ENCODE data around the gene BTC.
"Not testable (repeated sequence)": the region's sequence is repeated elsewhere in the genome, so short reads cannot be mapped to it uniquely, and the experiment has no call there.

The BTC gene, protein sequence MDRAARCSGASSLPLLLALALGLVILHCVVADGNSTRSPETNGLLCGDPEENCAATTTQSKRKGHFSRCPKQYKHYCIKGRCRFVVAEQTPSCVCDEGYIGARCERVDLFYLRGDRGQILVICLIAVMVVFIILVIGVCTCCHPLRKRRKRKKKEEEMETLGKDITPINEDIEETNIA

GRCh38 chr4:74794382-74795010 lies at the start of gene BTC:
BTC (minus strand) TSS chr4:74794523; CDS start chr4:74794325, 198 bp downstream.
- peak; percentile 50 for DNase-seq

- DNase-seq: no peak
Measured at GRCh38 chr4:74840936-74841509, 46.7 kb upstream of the BTC start.

DNA sequence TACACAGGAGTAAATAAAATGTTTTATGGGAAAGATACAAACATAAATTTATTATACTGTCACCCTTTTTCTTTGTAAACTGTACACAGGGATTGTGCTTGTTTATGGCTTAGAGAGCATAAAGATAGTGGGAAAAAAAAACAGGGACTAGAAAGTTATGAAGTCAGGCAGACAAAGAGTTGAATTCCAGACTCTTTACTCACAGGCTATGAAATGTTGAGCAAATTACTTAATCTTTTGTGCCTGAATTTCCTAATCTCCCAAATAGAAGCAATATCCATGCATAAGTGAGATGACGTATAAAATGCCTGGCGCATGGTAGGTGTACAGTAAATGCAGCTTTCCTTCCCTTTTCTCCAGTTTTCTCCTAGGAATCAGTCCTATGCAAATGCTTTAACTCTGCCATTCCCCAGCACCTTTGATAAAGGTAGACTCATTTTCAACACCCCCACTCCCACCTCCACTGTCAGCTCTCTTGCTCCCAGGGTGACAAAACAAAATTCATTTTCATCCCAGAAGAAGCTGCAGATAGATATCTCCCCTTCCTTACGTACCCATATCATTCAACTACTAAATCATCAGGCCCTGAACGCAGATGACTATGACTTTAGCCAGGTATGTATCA lies 44.5 kb upstream of the BTC start:
- no peak for DNase-seq

DNA sequence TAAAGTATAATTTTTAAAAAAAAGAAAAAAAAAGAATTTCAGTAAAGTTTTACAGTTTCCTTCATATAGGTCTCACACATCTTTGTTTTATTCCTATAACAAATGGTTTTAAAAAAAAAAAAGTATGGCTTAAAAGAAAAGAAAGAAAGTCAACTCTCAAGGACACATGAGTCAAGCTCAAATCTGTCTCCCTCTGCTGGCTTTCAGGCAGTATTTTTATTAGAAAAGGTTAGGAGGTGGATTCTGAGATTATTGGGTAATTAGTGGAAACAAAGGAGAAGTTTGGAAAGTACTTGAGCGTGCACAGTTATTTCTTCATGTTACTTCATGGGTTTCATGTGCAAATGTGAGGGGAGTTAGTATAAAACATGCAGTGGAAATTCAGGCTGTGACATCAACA lies 36.6 kb upstream of the BTC start:
- peak; percentile 20 for DNase-seq

DNA sequence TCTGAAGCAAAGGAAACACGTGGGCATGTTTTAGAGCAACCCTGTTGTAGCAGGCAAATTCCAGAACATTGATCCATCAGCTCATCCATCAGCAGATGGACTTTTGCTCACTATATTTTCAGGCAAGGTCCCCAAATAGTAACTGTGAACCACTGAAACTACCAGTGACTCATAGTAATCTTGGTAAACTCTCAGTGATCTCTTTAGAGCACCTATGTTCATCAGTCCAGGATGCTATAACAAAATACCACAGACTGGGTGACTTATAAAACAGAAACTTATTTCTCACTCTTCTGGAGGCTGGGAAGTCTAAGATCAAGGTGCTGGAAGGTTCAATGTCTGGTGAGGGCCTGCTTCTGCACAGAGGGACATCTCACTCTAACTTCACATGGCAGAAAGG lies 28.9 kb upstream of the BTC start:
- no peak for DNase-seq

DNA sequence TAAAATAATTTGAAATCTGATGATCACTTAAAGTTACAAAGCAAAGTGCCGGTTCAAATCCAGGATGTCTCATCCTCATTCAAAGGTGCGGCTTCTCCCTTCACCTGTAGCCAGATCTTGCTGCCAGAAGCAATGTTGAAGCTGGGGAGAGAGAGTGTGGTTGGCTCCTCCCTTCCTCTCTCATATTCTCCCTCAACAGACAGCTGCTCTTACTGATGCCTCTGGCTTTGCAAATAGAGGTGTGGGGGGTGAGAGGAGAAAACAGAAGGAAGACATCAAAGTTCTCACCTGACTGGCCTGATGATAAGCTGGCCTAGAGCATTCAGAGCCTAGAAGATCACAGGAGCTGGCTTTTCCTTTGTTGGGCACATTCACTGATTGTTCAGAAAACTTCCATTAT lies 28.3 kb upstream of the BTC start:
- no peak for DNase-seq

GRCh38 chr4:74821541-74821940 lies 27.2 kb upstream of the BTC start:
- no peak for DNase-seq

DNA sequence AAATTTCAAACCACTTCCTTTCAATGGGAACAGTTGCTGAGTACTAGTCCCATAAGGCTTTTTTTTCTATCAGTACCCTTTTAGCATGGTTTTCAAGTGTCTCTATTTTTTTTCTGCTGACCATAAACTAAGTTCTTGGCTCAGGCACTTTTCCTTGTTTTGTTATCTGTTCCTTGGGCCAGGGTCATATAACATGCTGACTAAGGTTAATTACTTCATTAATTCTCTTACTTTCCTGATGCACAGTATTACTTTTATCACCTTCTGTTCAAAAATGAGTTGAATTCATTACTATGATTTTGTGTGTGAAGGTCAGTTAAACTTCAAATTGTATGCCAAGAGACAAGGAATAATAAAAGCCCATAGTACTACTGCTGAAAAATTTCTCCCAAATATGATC lies 19.7 kb upstream of the BTC start:
- DNase-seq: no peak

- DNase-seq: not testable (repeated sequence)
Measured at GRCh38 chr4:74812056-74812455, 17.7 kb upstream of the BTC start.

DNA sequence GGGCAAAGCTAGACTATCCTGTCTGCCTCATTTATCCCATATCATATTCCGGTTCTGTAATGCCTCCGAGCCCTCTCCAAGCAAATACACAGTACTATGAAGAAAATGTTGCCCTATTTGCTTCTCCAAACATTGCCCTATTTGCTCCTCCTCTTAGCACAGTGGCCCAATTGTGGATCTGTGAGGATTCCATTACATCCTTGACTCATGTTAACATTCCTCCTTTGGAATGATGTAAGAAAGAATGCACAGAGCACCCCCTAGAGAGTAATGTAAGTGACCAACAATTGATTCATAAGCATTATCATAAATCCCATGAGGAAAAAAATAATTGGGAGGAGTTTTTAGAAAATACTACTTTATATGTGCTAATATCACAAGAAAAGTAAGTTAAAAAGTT lies 11.3 kb upstream of the BTC start:
- DNase-seq: no peak

DNA sequence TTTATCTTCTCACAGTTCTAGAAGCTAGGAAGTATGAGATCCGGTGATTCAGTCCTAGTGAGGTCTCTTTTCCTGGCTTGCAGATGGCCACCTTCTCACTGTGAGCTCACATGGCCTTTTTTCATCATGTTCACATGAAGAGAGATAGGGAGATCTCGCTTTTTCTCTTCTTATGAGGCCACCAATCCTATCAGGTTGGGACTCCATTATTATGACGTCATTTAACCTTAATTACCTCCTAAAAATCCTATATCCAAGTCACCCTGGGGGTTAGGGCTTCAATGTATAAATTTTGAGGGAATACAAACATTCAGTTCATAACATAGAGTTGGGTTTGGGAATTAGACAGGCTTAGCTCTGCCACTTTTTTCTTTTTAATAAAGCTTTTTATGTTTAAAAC lies 6.0 kb upstream of the BTC start:
- DNase-seq: no peak

DNA sequence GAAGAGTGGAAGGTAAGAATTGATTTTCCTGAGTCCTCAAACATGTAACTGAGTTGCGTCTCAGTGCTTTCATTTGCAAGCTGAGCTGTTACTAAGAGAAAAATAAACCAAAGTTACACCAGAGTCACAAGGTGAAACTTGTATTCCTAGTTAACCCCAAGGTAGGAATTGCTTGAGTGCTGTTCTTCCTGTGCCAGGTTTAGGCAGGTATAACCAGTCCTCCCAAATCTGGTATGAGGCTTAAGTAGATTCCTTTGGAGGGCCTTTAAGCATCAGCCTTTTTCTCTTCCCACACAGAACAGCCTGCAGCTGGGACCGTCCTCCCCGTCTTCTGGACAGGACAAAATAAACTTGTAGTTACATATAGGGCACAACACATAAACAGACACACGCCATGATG lies 2.3 kb upstream of the BTC start:
- DNase-seq: no peak

- DNase-seq: peak; percentile 54
Measured at GRCh38 chr4:74793757-74794381, 454 bp downstream of the BTC start.

DNA sequence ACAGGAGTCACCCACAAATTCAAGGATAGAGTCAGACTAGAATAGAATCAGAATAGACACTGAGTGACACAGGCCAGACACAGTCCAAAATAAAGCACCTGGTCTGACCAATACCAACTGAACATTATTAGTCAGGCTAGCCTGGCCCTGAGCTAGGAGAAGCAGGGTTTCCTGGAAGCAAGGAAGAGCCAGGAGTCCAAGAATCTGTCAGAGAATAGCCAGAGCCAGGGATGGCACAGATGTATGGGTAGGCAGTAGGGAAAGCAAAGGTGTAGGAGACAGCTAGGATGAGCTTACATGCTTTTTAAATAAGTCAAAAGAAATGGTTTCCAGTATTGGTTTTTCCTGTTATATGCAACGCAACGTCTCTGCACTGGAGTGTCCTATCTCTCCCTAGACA lies 3.7 kb downstream of the BTC start:
- DNase-seq: no peak

DNA sequence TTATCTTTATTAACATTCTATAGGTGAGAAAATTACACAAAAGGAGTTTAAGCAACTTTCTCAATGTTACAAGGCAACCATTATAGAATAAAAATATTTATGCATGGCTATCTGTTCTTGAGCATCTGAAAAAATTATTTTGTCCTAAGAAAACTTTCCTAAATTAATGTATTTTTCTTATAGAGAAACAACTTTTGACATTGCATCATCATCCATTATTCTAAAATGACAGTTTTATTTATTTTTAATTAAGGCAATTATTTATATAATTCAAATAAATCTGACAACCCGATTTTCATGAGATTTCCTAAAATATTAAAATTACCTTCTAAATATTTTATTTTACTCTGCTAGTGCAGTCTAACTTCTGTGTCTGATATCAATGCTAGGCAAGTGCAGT lies 4.8 kb downstream of the BTC start:
- DNase-seq: no peak

- DNase-seq: no peak
Measured at GRCh38 chr4:74777531-74777930, 16.8 kb downstream of the BTC start.

DNA sequence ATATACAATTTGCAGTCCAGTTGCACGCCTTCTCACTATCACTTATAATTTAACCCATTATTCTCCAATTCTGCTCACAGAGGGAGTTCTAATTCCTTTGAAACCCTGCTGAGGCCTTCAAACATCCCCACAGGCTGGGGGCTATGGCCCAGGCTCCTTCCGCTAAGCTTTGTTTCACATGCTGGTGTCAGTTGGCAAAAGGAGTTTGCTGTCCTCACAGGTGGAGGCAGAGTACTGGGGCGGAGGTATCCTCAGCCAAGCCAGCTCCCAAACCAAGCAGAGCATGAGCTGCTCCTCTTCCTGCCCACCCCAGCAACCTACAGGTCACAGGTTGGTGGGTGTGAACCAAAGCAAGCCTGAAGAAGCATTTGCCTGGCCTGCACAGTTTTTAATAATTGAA lies 21.5 kb downstream of the BTC start:
- DNase-seq: no peak

DNA sequence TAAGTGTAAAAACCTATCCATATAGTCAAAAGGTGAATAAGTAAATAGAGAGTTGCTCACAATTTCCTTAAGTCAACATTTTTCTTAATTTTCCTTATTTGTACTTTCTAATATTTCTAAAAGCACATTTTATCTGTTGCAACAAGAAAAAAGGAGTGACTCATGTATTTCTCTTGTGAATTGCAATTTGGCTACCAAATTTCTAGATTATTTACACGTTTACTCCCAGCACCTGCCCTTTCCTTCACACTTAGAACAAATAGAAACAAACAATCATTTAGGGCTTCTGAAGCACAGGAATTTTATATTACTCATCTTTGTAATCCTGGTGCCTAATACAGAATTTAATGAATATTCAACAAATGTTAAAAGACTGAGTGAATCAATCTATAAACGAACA lies 22.2 kb downstream of the BTC start:
- no peak for DNase-seq

DNA sequence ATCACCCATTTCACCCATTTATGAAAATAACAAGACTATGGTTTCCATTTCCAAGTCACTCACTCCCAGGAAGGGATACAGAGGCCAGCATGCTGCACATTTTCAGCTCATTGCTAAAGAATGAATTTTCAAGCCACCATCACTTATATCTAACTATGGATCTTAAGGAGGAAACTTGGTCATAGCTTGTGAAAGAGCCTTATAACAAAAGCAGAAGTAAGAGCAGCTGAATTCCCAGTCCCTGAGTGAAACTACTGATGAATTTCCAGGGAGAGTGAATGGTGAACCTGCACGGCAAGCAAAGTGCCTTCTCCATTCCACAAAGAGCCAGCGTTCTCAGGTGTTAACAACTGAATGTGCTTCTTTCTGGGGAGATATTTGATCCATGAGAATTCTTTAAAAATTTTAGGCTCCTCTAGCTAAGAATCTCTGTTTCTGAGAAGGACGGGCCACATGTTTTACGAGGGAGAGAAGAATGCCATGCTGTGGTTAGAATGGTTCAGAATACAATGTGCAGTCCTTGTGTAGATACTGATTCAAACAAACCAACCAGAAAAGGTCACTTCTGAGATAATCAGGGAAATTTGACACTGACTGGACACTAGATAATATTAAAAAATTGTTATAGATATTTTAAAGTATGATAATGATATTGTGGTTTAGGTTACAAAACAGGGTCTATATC lies 24.0 kb downstream of the BTC start:
- DNase-seq: peak; percentile 18

DNA sequence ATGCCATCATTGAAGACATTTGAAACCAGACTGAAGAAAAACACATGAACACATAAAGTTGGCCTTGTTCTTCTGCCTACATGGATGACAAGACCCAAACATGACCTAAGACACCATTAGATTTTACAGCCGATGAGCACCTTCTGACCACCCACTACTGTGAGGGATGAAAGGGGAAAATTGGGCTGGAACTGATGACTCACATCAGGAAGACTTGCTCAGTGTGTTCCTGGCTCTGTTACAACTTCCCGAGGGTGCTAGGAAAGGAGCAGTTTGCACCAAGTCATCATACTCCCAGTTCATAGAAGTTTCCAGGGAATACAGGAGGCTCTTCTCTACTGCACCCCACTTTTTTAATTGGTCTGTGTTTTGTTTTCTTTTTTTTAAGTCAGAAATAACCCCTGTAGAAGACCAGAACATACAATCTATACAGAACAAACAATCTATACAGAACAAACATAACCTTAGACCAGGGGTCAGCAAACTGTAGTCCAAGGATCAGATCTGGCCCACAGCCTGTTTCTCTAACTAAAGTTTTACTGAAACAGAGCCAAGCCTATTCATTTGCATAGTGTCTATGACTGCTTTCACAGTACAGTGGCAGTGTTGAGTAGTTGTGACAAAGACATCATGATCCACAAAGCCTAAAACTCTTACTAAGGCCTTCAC lies 25.3 kb downstream of the BTC start:
- peak; percentile 7 for DNase-seq

- no peak for DNase-seq
Measured at GRCh38 chr4:74764119-74764518, 30.2 kb downstream of the BTC start.

GRCh38 chr4:74758551-74759145 lies 35.7 kb downstream of the BTC start:
- DNase-seq: no peak

Data from hematopoietic multipotent progenitor cell treated with erythropoietin and hydrocortisone succinate and interleukin-3 and kit ligand, for 6 days (in vitro differentiated cells).